ENCODE results near the gene GJC1. TPM values are rescaled to one million over a fixed set of nuclear protein-coding genes. Genes with fewer than 3 reads are reported as not detected.
A peak's percentile ranks its signal among the peaks of the same experiment; 100 is the strongest.

Gene GJC1
- total and polyA plus RNA-seq, 5 experiments from 2014 or later = not detected

DNA sequence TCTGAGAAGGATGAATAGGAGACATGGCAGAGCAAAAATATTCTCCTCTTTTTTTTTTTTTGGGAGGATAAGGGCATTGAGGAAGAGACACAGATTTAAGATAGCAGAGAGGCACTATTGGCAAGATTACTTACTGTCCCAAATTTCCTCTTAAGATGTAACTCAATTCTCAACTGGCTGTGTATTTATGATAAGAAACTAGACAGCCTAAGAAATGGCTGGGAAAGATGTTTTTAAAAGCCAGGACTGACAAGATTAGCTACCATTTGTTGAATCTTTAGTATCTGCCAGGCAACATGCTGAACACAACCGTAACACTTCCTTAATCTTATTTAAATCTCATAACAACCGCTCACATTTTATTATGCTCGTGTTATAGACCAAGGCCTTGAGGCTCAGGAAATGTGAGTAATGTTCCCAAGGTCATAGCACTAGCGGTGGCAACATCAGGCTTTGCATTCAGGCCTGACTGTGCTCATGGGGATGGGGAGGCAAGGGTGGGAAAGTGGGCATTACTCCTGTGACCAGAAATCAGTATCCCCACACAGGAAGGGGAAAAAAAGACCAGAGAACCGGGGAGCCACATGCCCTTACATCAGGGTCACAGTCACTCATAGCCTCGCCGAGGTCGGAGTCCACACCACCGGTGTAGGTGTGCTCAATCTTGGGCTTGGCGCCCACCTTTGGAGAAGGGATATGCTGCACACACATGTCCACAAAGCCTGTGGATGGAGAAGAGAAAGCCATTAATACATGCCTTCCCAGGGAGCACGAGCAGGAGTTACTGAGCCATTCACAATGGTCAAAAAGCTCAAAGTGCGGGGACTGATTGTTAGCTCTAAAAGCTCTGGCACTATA is 33.2 kb upstream of the GJC1 start:
- Mint-ChIP-seq H3K4me1 (peaks cover 0 to 4% (median 0%) of the 10 kb centered on the region in 4 donors), H3K27ac (no peak overlapping the region), H3K4me3 (no peak overlapping the region), H3K27me3 (no peaks in the 10 kb centered on the region), H3K36me3 (peaks cover 0 to 88% (median 16%) of the 10 kb centered on the region in 3 donors), H3K9me3 (no peaks in the 10 kb centered on the region)
- POLR2A ChIA-PET = interaction anchor here (0.7 to 1.6 kb wide), 2 partner anchors 88 to 1123 kb away, joined by 3 to 7 read pairs; no protein-coding TSS in a partner anchor
- DNase-seq = no peak
- ATAC-seq = no peak

GRCh38 chr17:44862278-44862914 is 32.3 kb upstream of the GJC1 start:
- H3K4me3 Mint-ChIP-seq = no peak overlapping the region
- peaks cover 0 to 4% (median 0%) of the 10 kb centered on the region in 4 donors for H3K4me1 Mint-ChIP-seq
- DNase-seq (no peak), ATAC-seq (no peak)
- H3K27me3 Mint-ChIP-seq = no peaks in the 10 kb centered on the region
- no peak overlapping the region for H3K27ac Mint-ChIP-seq
- H3K9me3 Mint-ChIP-seq = no peaks in the 10 kb centered on the region
- POLR2A ChIA-PET = no interaction called here
- peaks cover 0 to 88% (median 16%) of the 10 kb centered on the region in 3 donors for H3K36me3 Mint-ChIP-seq

- no peak for DNase-seq
- no peak overlapping the region for H3K27ac Mint-ChIP-seq
- peaks cover 0 to 4% (median 0%) of the 10 kb centered on the region in 4 donors for H3K4me1 Mint-ChIP-seq
- H3K36me3 Mint-ChIP-seq = peaks cover 0 to 94% (median 30%) of the 10 kb centered on the region in 3 donors
- no peak for ATAC-seq
- POLR2A ChIA-PET = interaction anchor here (0.7 kb wide), 1 partner anchor 302 kb away, joined by 4 read pairs; no protein-coding TSS in a partner anchor
- H3K27me3 Mint-ChIP-seq = no peaks in the 10 kb centered on the region
- H3K9me3 Mint-ChIP-seq = no peaks in the 10 kb centered on the region
- H3K4me3 Mint-ChIP-seq = no peak overlapping the region
These were observed 29.6 kb upstream of the GJC1 start for GRCh38 chr17:44859701-44860100.

GRCh38 chr17:44854192-44854591 is 24.1 kb upstream of the GJC1 start:
- POLR2A ChIA-PET = no interaction called here
- ATAC-seq (no peak), DNase-seq (no peak)
- Mint-ChIP-seq H3K4me3 (no peak overlapping the region), H3K36me3 (peaks cover 0 to 88% (median 32%) of the 10 kb centered on the region in 3 donors), H3K27ac (peak overlapping the region in 1 of 10 donors; percentile 32), H3K9me3 (no peaks in the 10 kb centered on the region), H3K4me1 (peaks cover 0 to 2% (median 0%) of the 10 kb centered on the region in 4 donors), H3K27me3 (no peaks in the 10 kb centered on the region)

GRCh38 chr17:44850612-44851011 is 20.5 kb upstream of the GJC1 start:
- H3K27me3 Mint-ChIP-seq = no peaks in the 10 kb centered on the region
- no peak overlapping the region for H3K4me3 Mint-ChIP-seq
- POLR2A ChIA-PET = no interaction called here
- DNase-seq = no peak
- ATAC-seq = no peak
- peaks cover 0 to 5% (median 0%) of the 10 kb centered on the region in 4 donors for H3K4me1 Mint-ChIP-seq
- H3K9me3 Mint-ChIP-seq = no peaks in the 10 kb centered on the region
- H3K27ac Mint-ChIP-seq = peak overlapping the region in 4 of 10 donors; percentile 37 to 77 (median 67)
- peaks cover 0 to 56% (median 17%) of the 10 kb centered on the region in 3 donors for H3K36me3 Mint-ChIP-seq

GRCh38 chr17:44850025-44850424 is 19.9 kb upstream of the GJC1 start:
- no peak overlapping the region for H3K4me3 Mint-ChIP-seq
- H3K27ac Mint-ChIP-seq = peak overlapping the region in 4 of 10 donors; percentile 14 to 77 (median 38)
- H3K27me3 Mint-ChIP-seq = no peaks in the 10 kb centered on the region
- DNase-seq = no peak
- H3K9me3 Mint-ChIP-seq = no peaks in the 10 kb centered on the region
- peaks cover 0 to 50% (median 17%) of the 10 kb centered on the region in 3 donors for H3K36me3 Mint-ChIP-seq
- ATAC-seq = no peak
- POLR2A ChIA-PET = no interaction called here
- H3K4me1 Mint-ChIP-seq = peaks cover 0 to 5% (median 0%) of the 10 kb centered on the region in 4 donors

GRCh38 chr17:44848961-44849489 is 18.9 kb upstream of the GJC1 start:
- H3K36me3 Mint-ChIP-seq = peaks cover 0 to 41% (median 8%) of the 10 kb centered on the region in 3 donors
- DNase-seq (no peak), ATAC-seq (no peak)
- POLR2A ChIA-PET = no interaction called here
- H3K9me3 Mint-ChIP-seq = no peaks in the 10 kb centered on the region
- no peaks in the 10 kb centered on the region for H3K27me3 Mint-ChIP-seq
- H3K4me3 Mint-ChIP-seq = no peak overlapping the region
- H3K4me1 Mint-ChIP-seq = peaks cover 0 to 5% (median 0%) of the 10 kb centered on the region in 4 donors
- H3K27ac Mint-ChIP-seq = no peak overlapping the region

DNA sequence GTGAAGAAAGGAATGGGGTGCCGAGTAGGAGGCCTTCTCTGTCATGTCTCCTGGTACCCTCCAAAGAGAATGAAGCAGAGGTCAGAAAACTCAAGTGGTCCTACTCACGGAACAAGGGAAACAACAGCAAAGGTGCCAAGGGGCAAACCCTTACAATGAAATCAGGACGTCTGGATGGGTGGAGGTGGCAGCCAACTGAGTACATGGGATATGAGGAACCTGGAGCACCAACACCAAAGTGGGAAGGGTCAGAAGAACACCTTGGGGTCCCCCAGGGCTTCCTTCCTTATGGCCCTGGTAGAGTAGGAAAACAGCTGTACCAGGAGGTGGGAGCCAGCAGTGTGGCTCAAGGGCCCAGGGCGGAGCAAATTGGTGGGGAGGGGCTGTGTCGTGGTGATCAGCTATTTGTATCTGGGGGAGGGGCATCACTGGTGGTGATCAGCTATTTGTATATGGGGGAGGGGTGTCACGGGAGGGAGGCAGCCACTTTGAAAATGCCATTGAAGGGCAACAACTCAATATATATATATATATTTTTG is 18.2 kb upstream of the GJC1 start:
- Mint-ChIP-seq H3K4me1 (peaks cover 0 to 5% (median 0%) of the 10 kb centered on the region in 4 donors), H3K27ac (peak overlapping the region in 8 of 10 donors; percentile 24 to 87 (median 60)), H3K4me3 (no peak overlapping the region), H3K27me3 (no peaks in the 10 kb centered on the region), H3K36me3 (peaks cover 0 to 34% (median 7%) of the 10 kb centered on the region in 3 donors), H3K9me3 (no peaks in the 10 kb centered on the region)
- POLR2A ChIA-PET = no interaction called here
- ATAC-seq (no peak), DNase-seq (no peak)

- Mint-ChIP-seq H3K4me1 (peaks cover 0 to 5% (median 0%) of the 10 kb centered on the region in 4 donors), H3K9me3 (no peaks in the 10 kb centered on the region), H3K4me3 (no peak within 1 kb of the TSS), H3K27me3 (no peaks in the 10 kb centered on the region), H3K27ac (peak within 1 kb of the TSS in 9 of 10 donors; percentile 24 to 87 (median 64)), H3K36me3 (peaks cover 0 to 28% (median 7%) of the 10 kb centered on the region in 3 donors)
- ATAC-seq = no peak
- DNase-seq = no peak
- POLR2A ChIA-PET = no interaction called here
These were observed 17.5 kb upstream of the GJC1 start, which contains the start of gene HIGD1B for GRCh38 chr17:44847586-44847985. Gene HIGD1B, plus strand, starts transcription at chr17:44847883. Its CDS starts 270 bp downstream, at chr17:44848153.

- ATAC-seq = no peak
- H3K9me3 Mint-ChIP-seq = no peaks in the 10 kb centered on the region
- H3K36me3 Mint-ChIP-seq = peaks cover 0 to 16% (median 2%) of the 10 kb centered on the region in 3 donors
- H3K4me3 Mint-ChIP-seq = no peak overlapping the region
- H3K4me1 Mint-ChIP-seq = peaks cover 0 to 5% (median 0%) of the 10 kb centered on the region in 4 donors
- DNase-seq = no peak
- peak overlapping the region in 1 of 10 donors; percentile 27 for H3K27ac Mint-ChIP-seq
- H3K27me3 Mint-ChIP-seq = no peaks in the 10 kb centered on the region
- POLR2A ChIA-PET = no interaction called here
These were observed 16.1 kb upstream of the GJC1 start for GRCh38 chr17:44846206-44846605.

DNA sequence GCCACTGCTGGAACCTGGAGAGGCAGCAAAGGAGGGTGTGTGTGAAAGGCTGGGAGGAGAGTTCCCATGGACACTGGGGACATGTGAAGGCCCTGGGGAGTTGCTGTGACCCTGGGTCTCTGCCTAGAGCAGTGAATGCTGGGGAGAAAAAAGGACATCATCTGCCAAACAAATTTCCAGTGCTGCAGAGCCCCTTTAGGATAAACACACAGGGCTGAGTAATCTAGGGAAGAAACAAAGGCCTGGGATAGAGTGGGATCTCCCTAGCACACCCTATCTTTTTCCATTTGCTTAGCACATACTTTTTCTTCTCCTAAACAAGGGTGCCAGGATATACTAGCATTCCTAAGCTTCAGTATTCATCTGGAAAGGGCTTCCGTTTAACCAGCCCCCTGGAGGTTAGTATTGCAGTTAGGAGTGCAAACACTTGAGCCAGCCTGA is 14.3 kb upstream of the GJC1 start:
- no peaks in the 10 kb centered on the region for H3K9me3 Mint-ChIP-seq
- POLR2A ChIA-PET = no interaction called here

DNA sequence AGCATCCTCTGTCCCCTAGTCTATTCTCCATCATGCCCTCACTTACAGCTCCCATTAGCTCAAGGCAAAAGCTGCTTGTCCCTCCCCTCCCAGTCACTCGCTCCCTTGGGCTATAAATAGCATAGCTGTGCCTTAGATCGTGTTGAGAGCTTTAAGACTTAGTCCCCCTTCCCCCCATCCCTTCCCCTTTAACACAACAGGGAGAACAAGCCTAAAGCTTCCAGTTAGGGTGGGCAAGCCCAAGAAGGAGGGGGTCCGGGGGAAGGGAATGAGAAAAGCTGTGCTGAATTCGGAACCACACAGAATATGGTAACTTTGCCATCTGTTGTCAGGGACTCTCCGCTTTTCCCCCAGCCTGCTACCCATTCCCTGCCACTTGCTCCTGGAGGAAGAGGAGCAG is 12.7 kb upstream of the GJC1 start:
- Mint-ChIP-seq H3K36me3 (no peaks in the 10 kb centered on the region), H3K27ac (peak overlapping the region in 3 of 10 donors; percentile 9 to 50 (median 39)), H3K9me3 (no peaks in the 10 kb centered on the region), H3K4me3 (no peak overlapping the region), H3K4me1 (no peaks in the 10 kb centered on the region), H3K27me3 (no peaks in the 10 kb centered on the region)
- POLR2A ChIA-PET = no interaction called here
- DNase-seq (no peak), ATAC-seq (no peak)

More for the DNA sequence above, 14.3 kb upstream of the GJC1 start:
- H3K27ac Mint-ChIP-seq = peak overlapping the region in 1 of 10 donors; percentile 46
- H3K27me3 Mint-ChIP-seq = no peaks in the 10 kb centered on the region
- DNase-seq = no peak
- no peak overlapping the region for H3K4me3 Mint-ChIP-seq
- H3K36me3 Mint-ChIP-seq = no peaks in the 10 kb centered on the region
- peaks cover 0 to 3% (median 0%) of the 10 kb centered on the region in 4 donors for H3K4me1 Mint-ChIP-seq
- ATAC-seq = no peak

Measured in naive thymus-derived CD8-positive, alpha-beta T cell (primary cell).